Activated T-helper 1 cell treated with anti-CD3 and anti-CD28 coated beads, Interleukin-12 subunit alpha, Interleukin-12 subunit beta, Interleukin-2, Interleukin-4 antibody, amounts not matched to agents 30 ng/mL and 10 ng/mL and 1 ng/mL, durations not matched to agents 14 hours and 24 hours and 36 hours (primary cell): ENCODE measurements around the gene KRTAP16-1. TPM values are rescaled to one million over a fixed set of nuclear protein-coding genes. Genes with fewer than 3 reads are reported as not detected.
"Not testable (repeated sequence)": the region's sequence is repeated elsewhere in the genome, so short reads cannot be mapped to it uniquely, and the experiment has no call there.

Source experiments
- DNase-seq: peaks from one replicate; pipeline ENCODE4 v3.0.0; 2021; ENCODE audit warnings: low spot score
- H3K27ac Mint-ChIP-seq: one replicate; pipeline ENCODE4 v1.8.0; 2021; ENCODE audit warnings: mild to moderate bottlenecking, mixed read lengths
- H3K27me3 Mint-ChIP-seq: one replicate; pipeline ENCODE4 v1.8.0; 2022; ENCODE audit warnings: mild to moderate bottlenecking, moderate library complexity, mixed read lengths; ENCODE audit not compliant: insufficient read depth
- H3K36me3 Mint-ChIP-seq: one replicate; pipeline ENCODE4 v1.8.0; 2021; ENCODE audit warnings: low read depth, mixed read lengths
- H3K4me1 Mint-ChIP-seq: one replicate; pipeline ENCODE4 v1.8.0; 2021; ENCODE audit warnings: low read depth, mixed read lengths
- H3K4me3 Mint-ChIP-seq: one replicate; pipeline ENCODE4 v1.8.0; 2021; ENCODE audit warnings: mild to moderate bottlenecking, moderate library complexity, mixed read lengths
- H3K9me3 Mint-ChIP-seq: one replicate; pipeline ENCODE4 v1.8.0; 2021; ENCODE audit warnings: mixed read lengths
- intact Hi-C: fragments of 100-400 bp; cut with micrococcal nuclease; formaldehyde crosslinking; loops from one replicate; pipeline ENCODE4 v1.15.1; 2024
- total RNA-seq: library from RNA; stranded (reverse); gene quantifications from 2 replicates; pipeline ENCODE4 v1.2.3, GENCODE V29; 2022

KRTAP16-1 gene
- total RNA-seq, 1 donor from 2014 or later, result not detected

GRCh38 chr17:41278176-41278955 lies 30.7 kb downstream of the KRTAP16-1 start:
- Mint-ChIP-seq H3K36me3 (no peaks in the 10 kb centered on the region), H3K9me3 (no peaks in the 10 kb centered on the region), H3K4me1 (no peaks in the 10 kb centered on the region), H3K4me3 (no peak overlapping the region), H3K27me3 (peaks cover 8% of the 10 kb centered on the region), H3K27ac (no peak overlapping the region)
- DNase-seq, result no peak
- intact Hi-C loops, result no loop called here

GRCh38 chr17:41275648-41276190 lies 33.4 kb downstream of the KRTAP16-1 start, which contains the start of gene KRTAP9-7:
Gene KRTAP9-7, plus strand, starts transcription at chr17:41275698. Its CDS starts 0 bp downstream, at chr17:41275698.
- H3K27me3 Mint-ChIP-seq, intact Hi-C loops, DNase-seq, H3K4me3 Mint-ChIP-seq, H3K27ac Mint-ChIP-seq, H3K9me3 Mint-ChIP-seq, H3K36me3 Mint-ChIP-seq, H3K4me1 Mint-ChIP-seq: not testable (repeated sequence)

GRCh38 chr17:41271858-41272257 lies 37.3 kb downstream of the KRTAP16-1 start:
- intact Hi-C loops, result no loop called here
- Mint-ChIP-seq H3K4me1 (no peaks in the 10 kb centered on the region), H3K4me3 (no peak overlapping the region), H3K27me3 (peaks cover 3% of the 10 kb centered on the region), H3K9me3 (no peaks in the 10 kb centered on the region), H3K27ac (no peak overlapping the region), H3K36me3 (no peaks in the 10 kb centered on the region)
- DNase-seq, result no peak

- H3K27me3 Mint-ChIP-seq, DNase-seq, H3K4me1 Mint-ChIP-seq, H3K27ac Mint-ChIP-seq, H3K4me3 Mint-ChIP-seq, H3K36me3 Mint-ChIP-seq, H3K9me3 Mint-ChIP-seq, intact Hi-C loops: not testable (repeated sequence)
Observed at GRCh38 chr17:41271323-41271722, 37.8 kb downstream of the KRTAP16-1 start.

- no peaks in the 10 kb centered on the region for H3K36me3 Mint-ChIP-seq
- no peaks in the 10 kb centered on the region for H3K4me1 Mint-ChIP-seq
- no peaks in the 10 kb centered on the region for H3K27me3 Mint-ChIP-seq
- H3K27ac Mint-ChIP-seq, result no peak overlapping the region
- H3K9me3 Mint-ChIP-seq, result no peaks in the 10 kb centered on the region
- intact Hi-C loops, result no loop called here
- no peak for DNase-seq
- H3K4me3 Mint-ChIP-seq, result no peak overlapping the region
Observed at GRCh38 chr17:41267711-41268110, 41.4 kb downstream of the KRTAP16-1 start.

- peaks cover 5% of the 10 kb centered on the region for H3K27me3 Mint-ChIP-seq
- H3K27ac Mint-ChIP-seq, result no peak within 1 kb of the TSS
Observed at GRCh38 chr17:41265078-41265477, 44.0 kb downstream of the KRTAP16-1 start, which contains the start of gene KRTAP9-6. Gene KRTAP9-6, plus strand, starts transcription at chr17:41265378. Its CDS starts 0 bp downstream, at chr17:41265378.

GRCh38 chr17:41264599-41264998 lies 44.5 kb downstream of the KRTAP16-1 start:
- no peak overlapping the region for H3K4me3 Mint-ChIP-seq
- H3K4me1 Mint-ChIP-seq, result no peaks in the 10 kb centered on the region
- H3K27me3 Mint-ChIP-seq, result peaks cover 5% of the 10 kb centered on the region
- H3K27ac Mint-ChIP-seq, result no peak overlapping the region
- H3K36me3 Mint-ChIP-seq, result no peaks in the 10 kb centered on the region
- intact Hi-C loops, result no loop called here
- DNase-seq, result no peak
- no peaks in the 10 kb centered on the region for H3K9me3 Mint-ChIP-seq

More at GRCh38 chr17:41265078-41265477, 44.0 kb downstream of the KRTAP16-1 start, which contains the start of gene KRTAP9-6:
- no peaks in the 10 kb centered on the region for H3K4me1 Mint-ChIP-seq
- intact Hi-C loops, result no loop called here
- DNase-seq, result no peak
- no peaks in the 10 kb centered on the region for H3K36me3 Mint-ChIP-seq
- H3K9me3 Mint-ChIP-seq, result no peaks in the 10 kb centered on the region
- no peak within 1 kb of the TSS for H3K4me3 Mint-ChIP-seq

GRCh38 chr17:41263212-41263611 lies 45.9 kb downstream of the KRTAP16-1 start:
- no peaks in the 10 kb centered on the region for H3K9me3 Mint-ChIP-seq
- H3K4me3 Mint-ChIP-seq, result no peak overlapping the region
- H3K27me3 Mint-ChIP-seq, result peaks cover 11% of the 10 kb centered on the region
- H3K36me3 Mint-ChIP-seq, result no peaks in the 10 kb centered on the region
- no peak for DNase-seq
- intact Hi-C loops, result no loop called here
- no peaks in the 10 kb centered on the region for H3K4me1 Mint-ChIP-seq
- H3K27ac Mint-ChIP-seq, result no peak overlapping the region

GRCh38 chr17:41258406-41258805 lies 50.7 kb downstream of the KRTAP16-1 start:
- H3K4me3 Mint-ChIP-seq, result no peak overlapping the region
- H3K4me1 Mint-ChIP-seq, result no peaks in the 10 kb centered on the region
- intact Hi-C loops, result no loop called here
- H3K9me3 Mint-ChIP-seq, result no peaks in the 10 kb centered on the region
- peaks cover 19% of the 10 kb centered on the region for H3K27me3 Mint-ChIP-seq
- no peak overlapping the region for H3K27ac Mint-ChIP-seq
- no peaks in the 10 kb centered on the region for H3K36me3 Mint-ChIP-seq
- no peak for DNase-seq

Other genes with a start within 250 kb of the KRTAP16-1 start
- not detected in 2 replicates for gene KRTAP2-3, start 249.2 kb downstream of the KRTAP16-1 start, total RNA-seq
- not detected in 2 replicates for gene KRTAP2-4, start 243.4 kb downstream of the KRTAP16-1 start, total RNA-seq
- not detected in 2 replicates for gene KRTAP4-7, start 225.2 kb downstream of the KRTAP16-1 start, total RNA-seq
- not detected in 2 replicates for gene KRTAP4-8, start 211.2 kb downstream of the KRTAP16-1 start, total RNA-seq
- gene KRTAP4-16, start 207.1 kb downstream of the KRTAP16-1 start, total RNA-seq, result not detected in 2 replicates
- gene KRTAP4-9, start 203.9 kb downstream of the KRTAP16-1 start, total RNA-seq, result not detected in 2 replicates
- gene KRTAP4-11, start 190.9 kb downstream of the KRTAP16-1 start, total RNA-seq, result not detected in 2 replicates
- gene KRTAP4-12, start 185.1 kb downstream of the KRTAP16-1 start, total RNA-seq, result not detected in 2 replicates
- not detected in 2 replicates for gene KRTAP4-6, start 168.8 kb downstream of the KRTAP16-1 start, total RNA-seq
- not detected in 2 replicates for gene KRTAP4-5, start 159.5 kb downstream of the KRTAP16-1 start, total RNA-seq
- not detected in 2 replicates for gene KRTAP4-4, start 148.6 kb downstream of the KRTAP16-1 start, total RNA-seq
- not detected in 2 replicates for gene KRTAP4-3, start 141.1 kb downstream of the KRTAP16-1 start, total RNA-seq
- not detected in 2 replicates for gene KRTAP4-2, start 131.1 kb downstream of the KRTAP16-1 start, total RNA-seq
- gene KRTAP4-1, start 124.4 kb downstream of the KRTAP16-1 start, total RNA-seq, result not detected in 2 replicates
- gene KRTAP9-1, start 119.4 kb downstream of the KRTAP16-1 start, total RNA-seq, result not detected in 2 replicates
- gene KRTAP9-2, start 82.7 kb downstream of the KRTAP16-1 start, total RNA-seq, result not detected in 2 replicates
- not detected in 2 replicates for gene KRTAP9-3, start 76.9 kb downstream of the KRTAP16-1 start, total RNA-seq
- gene KRTAP9-8, start 71.3 kb downstream of the KRTAP16-1 start, total RNA-seq, result not detected in 2 replicates
- gene KRTAP9-4, start 59.6 kb downstream of the KRTAP16-1 start, total RNA-seq, result not detected in 2 replicates
- not detected in 2 replicates for gene KRTAP9-9, start 53.9 kb downstream of the KRTAP16-1 start, total RNA-seq
- not detected in 2 replicates for gene KRTAP9-6, start 43.9 kb downstream of the KRTAP16-1 start, total RNA-seq
- gene KRTAP9-7, start 33.6 kb downstream of the KRTAP16-1 start, total RNA-seq, result not detected in 2 replicates
- not detected in 2 replicates for gene KRTAP29-1, start 6.5 kb downstream of the KRTAP16-1 start, total RNA-seq
- gene KRTAP17-1, start 6.4 kb upstream of the KRTAP16-1 start, total RNA-seq, result not detected in 2 replicates
- not detected in 2 replicates for gene KRT33A, start 41.5 kb upstream of the KRTAP16-1 start, total RNA-seq
- not detected in 2 replicates for gene KRT33B, start 60.5 kb upstream of the KRTAP16-1 start, total RNA-seq
- gene KRT34, start 73.0 kb upstream of the KRTAP16-1 start, total RNA-seq, result not detected in 2 replicates
- not detected in 2 replicates for gene KRT31, start 88.3 kb upstream of the KRTAP16-1 start, total RNA-seq
- gene KRT37, start 115.3 kb upstream of the KRTAP16-1 start, total RNA-seq, result not detected in 2 replicates
- gene KRT38, start 131.7 kb upstream of the KRTAP16-1 start, total RNA-seq, result not detected in 2 replicates
- not detected in 2 replicates for gene KRT32, start 158.1 kb upstream of the KRTAP16-1 start, total RNA-seq
- not detected in 2 replicates for gene KRT35, start 171.8 kb upstream of the KRTAP16-1 start, total RNA-seq
- not detected in 2 replicates for gene KRT36, start 180.6 kb upstream of the KRTAP16-1 start, total RNA-seq
- not detected in 2 replicates for gene KRT13, start 196.3 kb upstream of the KRTAP16-1 start, total RNA-seq
- gene KRT15, start 209.6 kb upstream of the KRTAP16-1 start, total RNA-seq, result not detected in 2 replicates
- gene KRT19, start 219.0 kb upstream of the KRTAP16-1 start, total RNA-seq, result not detected in 2 replicates